GM12878 (cell line): ENCODE results near the gene IRF2. TPM values are rescaled to one million over a fixed set of nuclear protein-coding genes. Genes with fewer than 3 reads are reported as not detected.
A peak's percentile ranks its signal among the peaks of the same experiment; 100 is the strongest.

Source experiments
- ATAC-seq: fragments of 200-7000 bp; cut with Tn5 transposase; 3 replicates; pipeline ENCODE4 v1.9.1; 2020; ENCODE audit warnings: mild to moderate bottlenecking, moderate library complexity
- BruUV-seq: library from RNA; stranded (reverse); fragments of 400-500 nt; replicated peaks from 2 replicates; lab custom pipeline; 2021; lab: Mats Ljungman, UMichigan
- CTCF ChIA-PET: fragments of 300-600 bp; sonication (Branson Sonifier 250); formaldehyde crosslinking; extraction: SDS; loops from one replicate; lab custom pipeline; 2021; ENCODE audit warnings: inconsistent platforms; lab: Yijun Ruan, JAX
- POLR2A ChIA-PET: fragments of 350-600 bp; formaldehyde crosslinking; extraction: SDS; loops from one replicate; lab custom pipeline; 2021; ENCODE audit warnings: inconsistent platforms; lab: Charles Lee
- RAD21 ChIA-PET: fragments of 300-600 bp; sonication (Branson Sonifier 250); formaldehyde crosslinking; loops from one replicate; lab custom pipeline; 2023; ENCODE audit warnings: antibody characterized with exemption; ENCODE audit not compliant: unreplicated experiment; lab: Charles Lee
- SMC1A ChIA-PET: fragments of 300-600 bp; sonication (Branson Sonifier 250); formaldehyde crosslinking; loops from one replicate; lab custom pipeline; 2023; ENCODE audit not compliant: unreplicated experiment, uncharacterized antibody; lab: Charles Lee
- DNase-seq: peaks from one replicate; pipeline ENCODE4 v3.0.0-alpha.2; 2011; ENCODE audit warnings: low read depth, low spot score
- FAIRE-seq: peaks from 3 replicates; lab custom pipeline; 2011; peaks lifted over from hg19 to GRCh38; lab: Jason Lieb, UNC
- H2AFZ ChIP-seq: 2 replicates; pipeline ENCODE4 v1.6.0; 2011; ENCODE audit warnings: low read depth, low read length, control low read depth; ENCODE audit not compliant: control insufficient read depth
- H3K27ac ChIP-seq: 2 replicates; pipeline ENCODE4 v1.5.1; 2011; ENCODE audit warnings: control low read depth; ENCODE audit not compliant: control insufficient read depth, insufficient read depth
- H3K27me3 ChIP-seq, 2 experiments: replicated peaks in 1 of 2; 2 replicates each; pipeline versions ENCODE4 v1.6.0 to v1.6.1; 2011; ENCODE audit warnings: low read length in 1 of 2; ENCODE audit not compliant: control insufficient read depth in 2 of 2, insufficient read depth in 2 of 2
- H3K36me3 ChIP-seq, 2 experiments: 2 replicates each; pipeline ENCODE4 v1.5.1; 2011; ENCODE audit warnings: low read length in 1 of 2; ENCODE audit not compliant: control insufficient read depth in 2 of 2, insufficient read depth in 2 of 2
- H3K4me1 ChIP-seq: 2 replicates; pipeline ENCODE4 v1.6.1; 2011; ENCODE audit warnings: mild to moderate bottlenecking, low read length, moderate library complexity, mixed read lengths; ENCODE audit not compliant: control insufficient read depth, insufficient read depth
- H3K4me2 ChIP-seq: 2 replicates; pipeline ENCODE4 v1.6.0; 2011; ENCODE audit warnings: control low read depth; ENCODE audit not compliant: control insufficient read depth, insufficient read depth
- H3K4me3 ChIP-seq: fragments of 200-600 bp; sonication (generic); 2 replicates; pipeline ENCODE4 v1.5.1; 2016
- H3K79me2 ChIP-seq: 2 replicates; pipeline ENCODE4 v1.6.0; 2011; ENCODE audit warnings: low read length; ENCODE audit not compliant: control insufficient read depth, insufficient read depth
- H3K9ac ChIP-seq: 2 replicates; pipeline ENCODE4 v1.8.0; 2011; ENCODE audit warnings: low read length, control low read depth, mixed read lengths; ENCODE audit not compliant: control insufficient read depth, insufficient read depth
- H3K9me3 ChIP-seq: replicated peaks from 3 replicates; pipeline ENCODE4 v1.5.1; 2011; ENCODE audit warnings: mild to moderate bottlenecking, low read length; ENCODE audit not compliant: control insufficient read depth, insufficient read depth
- H4K20me1 ChIP-seq: 2 replicates; pipeline ENCODE4 v1.6.0; 2011; ENCODE audit not compliant: control insufficient read depth, insufficient read depth
- ASH2L ChIP-seq: fragments of 300-600, 200-600 bp; sonication (generic); IDR thresholded peaks from 2 replicates; pipeline ENCODE4 v1.6.1; 2017; ENCODE audit warnings: low read depth, mild to moderate bottlenecking, borderline replicate concordance
- CREB1 ChIP-seq: IDR thresholded peaks from 2 replicates; pipeline ENCODE4 v1.6.1; 2012; ENCODE audit warnings: low read depth, mild to moderate bottlenecking, inconsistent platforms
- FOS ChIP-seq: IDR thresholded peaks from 3 replicates; pipeline ENCODE4 v1.6.1; 2011; ENCODE audit warnings: borderline replicate concordance; ENCODE audit not compliant: insufficient read length; ENCODE audit errors: extremely low read depth
- HDAC2 ChIP-seq: fragments of 200-600 bp; sonication (generic); IDR thresholded peaks from 2 replicates; pipeline ENCODE4 v1.6.1; 2017
- IKZF1 ChIP-seq: fragments of 450-650 bp; conservative IDR thresholded peaks from 2 replicates; pipeline ENCODE4 v1.6.1; 2017; ENCODE audit warnings: antibody characterized with exemption, mild to moderate bottlenecking
- KAT2A ChIP-seq: conservative IDR thresholded peaks from 2 replicates; pipeline ENCODE4 v1.6.1; 2011; ENCODE audit warnings: low read depth, low read length; ENCODE audit not compliant: control insufficient read depth
- NKRF ChIP-seq: fragments of 450-650 bp; conservative IDR thresholded peaks from 2 replicates; pipeline ENCODE4 v1.6.1; 2017; ENCODE audit warnings: mild to moderate bottlenecking, moderate library complexity
- NR2C1 ChIP-seq: fragments of 450-650 bp; IDR thresholded peaks from 2 replicates; pipeline ENCODE4 v1.6.1; 2017; ENCODE audit warnings: antibody characterized with exemption, mild to moderate bottlenecking, moderate library complexity
- STAT3 ChIP-seq: IDR thresholded peaks from 2 replicates; pipeline ENCODE4 v1.6.1; 2011; ENCODE audit warnings: low read depth, low read length, improper control_type of control experiment
- TARDBP ChIP-seq: IDR thresholded peaks from 2 replicates; pipeline ENCODE4 v1.6.1; 2016; ENCODE audit warnings: borderline replicate concordance
- TCF3 ChIP-seq: IDR thresholded peaks from 2 replicates; pipeline ENCODE4 v1.6.1; 2012; ENCODE audit warnings: low read depth, mild to moderate bottlenecking, low read length, borderline replicate concordance; ENCODE audit not compliant: insufficient read depth
- WGBS: methylation state at CpG from one replicate; pipeline ENCODE4 v1.1.6; 2016; ENCODE audit warnings: low lambda C conversion rate; ENCODE audit not compliant: insufficient replicate concordance, insufficient coverage; ENCODE audit errors: missing lambda C conversion rate; 5-methylcytosine and 5-hydroxymethylcytosine counted together
- in situ Hi-C: fragments of 300-500 bp; cut with MboI; formaldehyde crosslinking; loops from 9 replicates; pipeline ENCODE4 v1.14.3; 2018; ENCODE audit warnings: mixed read lengths
- intact Hi-C: fragments of 100-400 bp; cut with micrococcal nuclease; formaldehyde crosslinking; loops from one replicate; pipeline ENCODE4 v1.14.2; 2022; ENCODE audit not compliant: unreplicated experiment
- polyA plus RNA-seq, 11 experiments: library from polyadenylated mRNA; depleted of rRNA in 4 of 11; unstranded in 6 of 11; stranded (reverse) in 5 of 11; fragments of >200 nt; fragmentation: Nextera tagmentation in 4 of 11; fragmentation: Illumina TruSeq in 1 of 11; extraction: Ambion mirVana in 4 of 11; extraction: Trizol in 1 of 11; gene quantifications; 1 replicate in 1 of 11; 2 replicates in 10 of 11; pipeline versions ENCODE4 v1.2.1 to v1.2.3, GENCODE V29; 2011 to 2016; ENCODE audit warnings: inconsistent platforms in 2 of 11, missing spikeins in 2 of 11, low read depth in 1 of 11
- total RNA-seq, 4 experiments: library from RNA; depleted of rRNA in 3 of 4; stranded (reverse); fragments of >200 nt in 3 of 4; fragmentation: Illumina TruSeq in 1 of 4; extraction: Trizol in 1 of 4; gene quantifications; 2 replicates each; pipeline versions ENCODE4 v1.2.1 to v1.2.3, GENCODE V29; 2013 to 2021
- TF ChIP-seq, protein P1 (sequence below): IDR thresholded peaks from 2 replicates; pipeline ENCODE4 v1.6.1; 2011; ENCODE audit warnings: borderline replicate concordance, low read depth, mild to moderate bottlenecking, moderate library complexity, low read length; ENCODE audit not compliant: insufficient read depth, poor library complexity, severe bottlenecking

The IRF2 gene
- total and polyA plus RNA-seq, 10 of the 15 experiments (the other 5 are each of a cell fraction or from before 2014, with no cell fraction given): 45.1 to 99.3 (median 58.9) TPM

DNA sequence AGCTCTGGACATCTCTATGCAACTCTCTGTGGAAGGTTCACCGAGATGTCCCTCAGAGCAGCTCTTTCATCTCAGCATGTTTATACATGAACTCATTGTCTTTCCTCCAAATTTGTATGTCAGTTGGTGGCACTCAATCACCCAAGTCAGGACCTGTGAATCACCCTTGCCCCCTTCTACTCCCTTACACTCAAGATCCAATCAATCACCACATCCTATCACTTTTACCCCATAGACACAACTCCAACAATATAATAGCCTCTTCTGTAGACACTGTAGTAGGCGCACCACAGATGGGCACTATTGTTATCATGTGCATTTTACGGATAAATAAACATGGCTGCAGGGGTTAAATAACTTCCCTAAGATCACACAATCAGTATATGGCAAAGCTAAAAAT lies 41.3 kb upstream of the IRF2 start:
- peaks cover 10% of the 10 kb centered on the region for H3K9me3 ChIP-seq
- POLR2A ChIA-PET: interaction anchor here (0.6 to 5.1 kb wide), 6 partner anchors 10 to 226 kb away, joined by 3 to 36 read pairs (median 4); no protein-coding TSS in a partner anchor

More for the DNA sequence above, 41.3 kb upstream of the IRF2 start:
- in situ Hi-C loops: no loop called here
- ATAC-seq (no peak; the same call in 2 of the 3 replicates), FAIRE-seq (no peak), DNase-seq (no peak)
- ChIA-PET RAD21 (interaction anchor here (0.8 to 4.4 kb wide), 14 partner anchors 10 to 251 kb away, joined by 3 to 88 read pairs (median 4); partner anchors contain the start of gene IRF2), CTCF (interaction anchor here (0.6 to 3.6 kb wide), 10 partner anchors 9 to 268 kb away, joined by 3 to 10 read pairs (median 4); no protein-coding TSS in a partner anchor), SMC1A (interaction anchor here (1.2 to 6.8 kb wide), 12 partner anchors 9 to 250 kb away, joined by 3 to 117 read pairs (median 12); no protein-coding TSS in a partner anchor)
- intact Hi-C loops: no loop called here
- Histone ChIP-seq H3K27ac (peak overlapping the region; percentile 70; the same call in 1 of the 2 replicates), H3K79me2 (no peaks in the 10 kb centered on the region; the same call in 1 of the 2 replicates), H3K9ac (no peak overlapping the region), H2AFZ (no peak overlapping the region; the same call in 1 of the 2 replicates), H3K4me1 (peaks cover 32% of the 10 kb centered on the region), H4K20me1 (no peaks in the 10 kb centered on the region), H3K4me2 (peak overlapping the region; percentile 91; the same call in 1 of the 2 replicates), H3K27me3 (no peaks in the 10 kb centered on the region), H3K4me3 (no peak overlapping the region), H3K36me3 (no peaks in the 10 kb centered on the region)
- no TSS peak for BruUV-seq
- WGBS: 71% methylated on average over 3 of the region's 3 CpGs
- no peak for TF ChIP-seq NR2C1
- no peak for TF ChIP-seq FOS
- TF ChIP-seq CREB1: no peak
- TF ChIP-seq KAT2A: no peak
- no peak for TF ChIP-seq NKRF
- TF ChIP-seq TARDBP: no peak
- TF ChIP-seq STAT3: no peak
- no peak for TF ChIP-seq ASH2L
- TF ChIP-seq IKZF1: no peak
- TF ChIP-seq, protein P1, sequence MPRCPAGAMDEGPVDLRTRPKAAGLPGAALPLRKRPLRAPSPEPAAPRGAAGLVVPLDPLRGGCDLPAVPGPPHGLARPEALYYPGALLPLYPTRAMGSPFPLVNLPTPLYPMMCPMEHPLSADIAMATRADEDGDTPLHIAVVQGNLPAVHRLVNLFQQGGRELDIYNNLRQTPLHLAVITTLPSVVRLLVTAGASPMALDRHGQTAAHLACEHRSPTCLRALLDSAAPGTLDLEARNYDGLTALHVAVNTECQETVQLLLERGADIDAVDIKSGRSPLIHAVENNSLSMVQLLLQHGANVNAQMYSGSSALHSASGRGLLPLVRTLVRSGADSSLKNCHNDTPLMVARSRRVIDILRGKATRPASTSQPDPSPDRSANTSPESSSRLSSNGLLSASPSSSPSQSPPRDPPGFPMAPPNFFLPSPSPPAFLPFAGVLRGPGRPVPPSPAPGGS: no peak
- TF ChIP-seq HDAC2: no peak
- no peak for TF ChIP-seq TCF3
